ENCODE data around the gene ZNF124. TPM values are rescaled to one million over a fixed set of nuclear protein-coding genes. Genes with fewer than 3 reads are reported as not detected.

The ZNF124 gene
- total and polyA plus RNA-seq, 2 of the 13 experiments (the other 11 are each of a cell fraction or from before 2014, with no cell fraction given): 9.7 to 134 TPM

- H3K9me3 ChIP-seq (ENCODE audit: low read length): no peaks in the 10 kb centered on the region
- BruUV-seq (replicated peaks): no TSS peak
- intact Hi-C loops (cut with micrococcal nuclease; ENCODE audit: unreplicated experiment) (loop anchor here (5.0 to 10.0 kb wide), 4 partner anchors 107 to 218 kb away; partner anchors contain the start of genes AHCTF1, ZNF496 and ZNF695), in situ Hi-C loops (cut with HindIII; ENCODE audit: extremely low pct_ligation_motif_present, low pct_unique_long_range_greater_than_20kb) (no loop called here)
- peak overlapping the region; percentile 36 to 82 (median 77) for H3K4me3 ChIP-seq (replicated peaks in 1 of 3; ENCODE audit: insufficient read depth in 1 of 3, low read depth in 2 of 3, low read length in 3 of 3)
- peaks cover 4% of the 10 kb centered on the region for H3K79me2 ChIP-seq (ENCODE audit: insufficient read depth, low read length)
- peak overlapping the region; percentile 85 for H3K27ac ChIP-seq (ENCODE audit: extremely low read length, insufficient read depth, low read length)
- ATAC-seq: peak; percentile 17
- H3K9ac ChIP-seq (ENCODE audit: insufficient read depth, low read depth, low read length): peak overlapping the region; percentile 79
- POLR2A ChIA-PET: no interaction called here
- WGBS (ENCODE audit: low lambda C conversion rate): 0% methylated on average over 1 of the region's 5 CpGs
- H3K36me3 ChIP-seq (replicated peaks in 1 of 2; ENCODE audit: control insufficient read depth in 1 of 2, insufficient read depth in 2 of 2, low read length in 2 of 2): no peaks in the 10 kb centered on the region
- no peak overlapping the region for H2AFZ ChIP-seq (ENCODE audit: low read length)
- H3K4me2 ChIP-seq (ENCODE audit: low read depth, low read length): peak overlapping the region; percentile 83
- DNase-seq (ENCODE audit: low spot score): no peak
- FAIRE-seq: no peak
- CTCF ChIA-PET (ENCODE audit: low intra/inter-chr PET ratio, low total read pairs): no interaction called here
- no peaks in the 10 kb centered on the region for H4K20me1 ChIP-seq (ENCODE audit: insufficient read depth, low read length)
- peaks cover 46% of the 10 kb centered on the region for H3K4me1 ChIP-seq (ENCODE audit: insufficient read depth, low read length)
- no peaks in the 10 kb centered on the region for H3K27me3 ChIP-seq (ENCODE audit: control insufficient read depth in 1 of 2, insufficient read depth in 2 of 2, low read length in 2 of 2)
- TF ChIP-seq TP53 (CRISPR knock-in tag; conservative IDR thresholded peaks at IDR 0.05) (no peak), ZBTB33 (CRISPR knock-in tag; IDR thresholded peaks at IDR 0.05) (no peak), ZNF839 (CRISPR knock-in tag; IDR thresholded peaks at IDR 0.05; ENCODE audit: borderline replicate concordance) (no peak), MBD4 (IDR thresholded peaks at IDR 0.05; ENCODE audit: borderline replicate concordance, low read length) (no peak), ZSCAN30 (CRISPR knock-in tag; IDR thresholded peaks at IDR 0.05) (no peak), BORCS8-MEF2B (CRISPR knock-in tag; IDR thresholded peaks at IDR 0.05) (no peak), NCOA2 (CRISPR knock-in tag; IDR thresholded peaks at IDR 0.05) (no peak), ZKSCAN8 (CRISPR knock-in tag; IDR thresholded peaks at IDR 0.05; ENCODE audit: borderline replicate concordance) (no peak), ZNF282 (IDR thresholded peaks at IDR 0.05; ENCODE audit: partially characterized antibody) (no peak), GATAD1 (CRISPR knock-in tag; IDR thresholded peaks at IDR 0.05) (no peak)
- TF ChIP-seq, protein P1, sequence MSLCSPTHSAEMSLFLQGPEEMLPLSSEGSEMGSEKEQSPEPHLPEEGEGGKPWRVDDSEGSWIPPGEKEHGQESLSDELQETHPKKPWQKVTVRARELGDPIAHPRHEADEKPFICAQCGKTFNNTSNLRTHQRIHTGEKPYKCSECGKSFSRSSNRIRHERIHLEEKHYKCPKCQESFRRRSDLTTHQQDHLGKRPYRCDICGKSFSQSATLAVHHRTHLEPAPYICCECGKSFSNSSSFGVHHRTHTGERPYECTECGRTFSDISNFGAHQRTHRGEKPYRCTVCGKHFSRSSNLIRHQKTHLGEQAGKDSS (CRISPR knock-in tag; IDR thresholded peaks at IDR 0.05; ENCODE audit: borderline replicate concordance, low read depth): peak; percentile 86
- TF ChIP-seq, protein P2, sequence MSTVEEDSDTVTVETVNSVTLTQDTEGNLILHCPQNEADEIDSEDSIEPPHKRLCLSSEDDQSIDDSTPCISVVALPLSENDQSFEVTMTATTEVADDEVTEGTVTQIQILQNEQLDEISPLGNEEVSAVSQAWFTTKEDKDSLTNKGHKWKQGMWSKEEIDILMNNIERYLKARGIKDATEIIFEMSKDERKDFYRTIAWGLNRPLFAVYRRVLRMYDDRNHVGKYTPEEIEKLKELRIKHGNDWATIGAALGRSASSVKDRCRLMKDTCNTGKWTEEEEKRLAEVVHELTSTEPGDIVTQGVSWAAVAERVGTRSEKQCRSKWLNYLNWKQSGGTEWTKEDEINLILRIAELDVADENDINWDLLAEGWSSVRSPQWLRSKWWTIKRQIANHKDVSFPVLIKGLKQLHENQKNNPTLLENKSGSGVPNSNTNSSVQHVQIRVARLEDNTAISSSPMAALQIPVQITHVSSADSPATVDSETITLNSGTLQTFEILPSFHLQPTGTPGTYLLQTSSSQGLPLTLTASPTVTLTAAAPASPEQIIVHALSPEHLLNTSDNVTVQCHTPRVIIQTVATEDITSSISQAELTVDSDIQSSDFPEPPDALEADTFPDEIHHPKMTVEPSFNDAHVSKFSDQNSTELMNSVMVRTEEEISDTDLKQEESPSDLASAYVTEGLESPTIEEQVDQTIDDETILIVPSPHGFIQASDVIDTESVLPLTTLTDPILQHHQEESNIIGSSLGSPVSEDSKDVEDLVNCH (CRISPR knock-in tag; IDR thresholded peaks at IDR 0.05): no peak
- TF ChIP-seq, protein P3, sequence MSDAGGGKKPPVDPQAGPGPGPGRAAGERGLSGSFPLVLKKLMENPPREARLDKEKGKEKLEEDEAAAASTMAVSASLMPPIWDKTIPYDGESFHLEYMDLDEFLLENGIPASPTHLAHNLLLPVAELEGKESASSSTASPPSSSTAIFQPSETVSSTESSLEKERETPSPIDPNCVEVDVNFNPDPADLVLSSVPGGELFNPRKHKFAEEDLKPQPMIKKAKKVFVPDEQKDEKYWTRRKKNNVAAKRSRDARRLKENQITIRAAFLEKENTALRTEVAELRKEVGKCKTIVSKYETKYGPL (CRISPR knock-in tag; IDR thresholded peaks at IDR 0.05): no peak
Measured at GRCh38 chr1:247113733-247114271, 58.0 kb downstream of the ZNF124 start.

All from HepG2 (cell line).